ENCODE data around the gene LRRC39.
A peak's percentile ranks its signal among the peaks of the same experiment; 100 is the strongest.
"Not testable (repeated sequence)": the region's sequence is repeated elsewhere in the genome, so short reads cannot be mapped to it uniquely, and the experiment has no call there.

Gene LRRC39

DNA sequence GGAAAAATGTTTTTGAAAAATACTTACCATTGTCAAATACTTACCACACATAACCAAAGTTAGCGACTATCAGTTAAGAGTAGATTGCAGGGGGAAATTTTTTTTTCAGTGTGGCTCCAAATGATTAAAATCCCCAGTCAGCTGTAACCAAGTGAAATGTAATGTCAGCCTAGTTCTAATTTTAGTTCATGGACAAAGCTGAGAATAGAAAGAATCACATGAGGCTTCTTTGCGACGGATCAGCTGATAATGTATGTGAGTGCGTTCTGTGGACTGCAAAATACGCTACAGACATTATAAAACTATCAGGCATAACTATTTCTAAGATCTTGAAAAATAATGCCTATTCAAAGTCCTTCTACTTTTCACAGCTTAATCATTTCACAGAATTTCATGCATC is at the start of gene LRRC39:
TSS of gene LRRC39 (minus strand) at position 166 of the 400 bp plus-strand sequence. CDS start 9,740 bp downstream, outside the sequence.
- DNase-seq = no peak

GRCh38 chr1:100222428-100222827 is 44.4 kb upstream of the LRRC39 start:
- no peak for DNase-seq

- no peak for DNase-seq
These were observed 41.8 kb upstream of the LRRC39 start for GRCh38 chr1:100219883-100220282.

GRCh38 chr1:100219457-100219856 is 41.4 kb upstream of the LRRC39 start:
- DNase-seq = no peak

GRCh38 chr1:100217834-100218233 is 39.8 kb upstream of the LRRC39 start:
- no peak for DNase-seq

- DNase-seq = no peak
These were observed 37.0 kb upstream of the LRRC39 start for GRCh38 chr1:100215101-100215500.

DNA sequence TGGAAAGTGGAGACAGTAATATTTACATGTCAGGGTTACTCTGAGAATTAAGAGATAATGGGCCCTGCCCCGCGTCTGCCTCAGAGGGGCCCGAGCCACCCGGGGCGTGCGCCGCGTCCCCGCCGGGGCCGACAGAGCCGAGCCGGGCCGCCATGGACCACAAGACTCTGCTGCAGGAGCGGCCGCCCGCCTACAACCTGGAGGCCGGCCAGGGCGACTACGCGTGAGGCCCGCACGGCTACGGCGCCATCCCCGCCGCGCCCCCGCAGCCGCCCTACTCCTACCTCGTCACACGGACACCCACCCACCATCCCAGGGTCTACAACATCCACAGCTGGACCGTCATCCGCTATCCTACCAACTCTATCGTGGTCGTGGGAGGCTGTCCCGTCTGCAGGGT is 35.1 kb upstream of the LRRC39 start:
- no peak for DNase-seq

- no peak for DNase-seq
These were observed 28.2 kb upstream of the LRRC39 start for GRCh38 chr1:100206301-100206700.

- DNase-seq = not testable (repeated sequence)
These were observed 27.5 kb upstream of the LRRC39 start for GRCh38 chr1:100205593-100205992.

DNA sequence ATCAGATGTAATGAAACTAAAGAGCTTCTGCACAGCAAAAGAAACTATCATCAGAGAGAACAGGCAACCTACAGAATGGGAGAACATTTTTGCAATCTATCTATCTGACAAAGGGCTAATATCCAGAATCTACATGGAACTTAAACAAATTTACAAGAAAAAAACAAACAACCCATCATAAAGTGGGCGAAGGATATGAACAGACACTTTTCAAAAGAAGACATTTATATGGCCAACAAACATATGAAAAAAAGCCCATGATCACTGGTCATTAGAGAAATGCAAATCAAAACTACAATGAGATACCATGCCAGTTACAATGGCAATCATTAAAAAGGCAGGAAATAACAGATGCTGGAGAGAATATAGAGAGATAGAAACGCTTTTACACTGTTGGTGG is 27.0 kb upstream of the LRRC39 start:
- not testable (repeated sequence) for DNase-seq

DNA sequence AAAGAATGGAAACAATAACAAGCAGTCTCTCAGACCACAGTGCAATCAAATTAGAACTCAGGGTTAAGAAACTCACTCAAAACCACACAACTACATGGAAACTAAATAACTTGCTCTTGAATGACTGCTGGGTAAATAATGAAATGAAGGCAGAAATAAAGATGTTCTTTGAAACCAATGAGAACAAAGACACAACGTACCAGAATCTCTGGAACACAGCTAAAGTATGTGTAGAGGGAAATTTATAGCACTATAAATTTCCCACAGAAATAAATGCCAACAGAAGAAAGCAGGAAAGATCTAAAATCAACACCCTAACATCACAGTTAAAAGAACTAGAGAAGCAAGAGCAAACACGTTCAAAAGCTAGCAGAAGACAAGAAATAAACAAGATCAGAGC is 24.6 kb upstream of the LRRC39 start:
- DNase-seq = not testable (repeated sequence)

GRCh38 chr1:100200060-100200459 is 22.0 kb upstream of the LRRC39 start:
- not testable (repeated sequence) for DNase-seq

DNA sequence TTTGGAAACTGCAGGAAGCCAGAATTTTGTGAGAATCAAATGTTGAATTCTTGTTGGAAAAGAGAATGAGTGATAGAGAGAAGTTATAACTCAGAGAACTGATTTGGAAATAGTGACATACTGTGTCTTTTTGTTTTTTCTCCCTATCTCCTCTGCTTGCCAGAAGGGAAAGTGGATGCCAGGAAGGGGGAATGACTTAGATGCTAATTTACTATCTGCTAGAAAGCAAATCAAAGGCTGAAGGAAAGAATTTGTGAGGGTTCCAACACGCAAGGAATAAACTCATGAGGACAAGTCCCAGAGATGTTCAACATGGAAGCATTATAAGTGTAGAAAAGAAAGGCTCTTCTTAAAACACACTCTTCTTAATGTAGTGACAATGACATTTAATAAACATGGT is 20.5 kb upstream of the LRRC39 start:
- DNase-seq = no peak

DNA sequence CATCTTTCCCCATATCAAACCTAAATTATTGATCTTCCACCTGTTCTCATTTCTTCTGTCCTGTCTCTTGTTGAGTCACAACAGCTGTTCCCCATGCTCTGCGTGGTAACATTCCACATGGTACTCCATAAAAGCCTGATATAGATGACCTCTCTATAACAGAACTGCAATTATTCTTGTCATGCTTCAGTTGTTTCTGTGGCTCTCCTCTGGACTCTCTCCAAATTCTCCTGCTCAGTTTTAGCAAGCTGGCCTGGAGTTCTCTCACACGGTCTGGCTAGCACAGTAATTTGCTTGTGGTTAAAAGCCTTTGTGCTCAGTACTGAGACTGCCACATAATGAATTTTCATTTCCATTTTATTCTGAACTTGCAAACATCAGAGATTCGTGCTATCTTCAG is 10.6 kb upstream of the LRRC39 start:
- DNase-seq = peak; percentile 4

DNA sequence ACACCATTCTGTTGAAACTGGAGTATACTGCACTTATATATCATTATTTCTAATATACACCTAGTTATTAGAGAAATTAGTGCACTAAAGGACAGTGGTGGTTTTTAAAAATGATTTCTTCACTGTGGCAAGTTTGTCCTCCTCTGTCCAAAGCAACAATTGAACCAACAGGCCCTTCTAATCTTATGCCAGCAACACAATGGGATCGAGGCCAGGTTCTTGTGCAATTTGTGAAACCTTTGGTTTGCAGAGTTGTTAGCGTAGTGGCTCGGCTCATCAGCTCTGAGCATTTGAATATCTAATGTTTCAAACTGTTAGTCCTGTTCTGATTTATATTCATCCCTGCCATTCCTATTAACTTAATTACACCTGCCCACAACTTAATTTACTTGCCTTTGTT is 9.9 kb upstream of the LRRC39 start:
- DNase-seq = no peak

GRCh38 chr1:100184536-100184935 is 6.5 kb upstream of the LRRC39 start:
- no peak for DNase-seq

GRCh38 chr1:100183370-100183769 is 5.3 kb upstream of the LRRC39 start:
- no peak for DNase-seq

DNA sequence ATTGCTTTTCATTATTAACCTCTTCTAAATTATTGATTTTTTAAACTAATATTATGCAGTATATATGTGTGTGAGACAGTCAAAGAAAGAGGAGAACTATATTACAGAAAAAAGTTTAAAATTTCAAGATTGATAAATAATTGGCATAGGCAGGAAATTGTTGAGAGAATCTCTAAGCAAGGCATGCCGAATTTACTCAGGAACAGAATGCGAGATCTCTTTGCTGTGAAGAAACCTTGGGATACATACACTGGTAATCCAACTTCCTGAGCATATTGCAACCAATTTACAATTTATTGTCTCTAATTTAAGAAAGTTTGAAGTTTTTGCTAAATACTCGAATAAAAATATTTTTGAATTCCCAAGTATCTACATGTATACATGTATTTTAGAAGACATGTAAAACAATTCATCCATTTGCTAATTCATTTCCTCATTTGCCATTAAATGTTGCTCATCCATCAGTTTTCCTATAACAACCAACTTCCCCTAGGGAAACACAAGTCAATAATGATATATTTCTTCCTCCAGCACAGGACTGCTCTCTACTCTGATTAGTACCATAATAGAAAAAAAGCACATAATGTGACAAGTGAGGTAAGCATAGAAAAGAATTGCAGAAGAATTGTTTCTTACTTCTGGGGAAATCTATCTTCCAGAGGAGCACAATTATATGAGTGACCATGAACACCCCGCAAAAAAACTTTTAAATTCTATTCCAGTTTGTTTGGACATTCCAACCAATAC is 588 bp downstream of the LRRC39 start:
- no peak for DNase-seq

GRCh38 chr1:100168051-100168450 is 10.0 kb downstream of the LRRC39 start:
- DNase-seq = no peak

DNA sequence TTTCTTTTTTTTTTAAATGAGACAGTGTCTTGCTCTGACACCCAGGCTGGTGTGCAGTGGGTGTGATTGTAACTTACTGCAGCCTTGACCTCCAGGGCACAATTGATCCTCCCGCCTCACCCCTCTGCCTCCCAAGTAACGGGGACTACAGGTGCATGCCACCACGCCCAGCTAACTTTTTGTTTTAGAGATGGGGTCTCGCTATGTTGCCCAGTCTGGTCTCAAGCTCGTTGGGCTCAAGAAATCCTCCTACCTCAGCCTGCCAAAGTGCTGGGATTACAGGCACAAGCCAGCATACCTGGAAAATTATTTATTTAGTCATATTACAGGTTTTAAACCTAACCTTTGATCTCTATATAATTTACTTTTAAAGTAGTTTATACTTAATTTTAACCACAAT is 13.4 kb downstream of the LRRC39 start:
- no peak for DNase-seq

- no peak for DNase-seq
These were observed 13.8 kb downstream of the LRRC39 start for GRCh38 chr1:100164216-100164615.

DNA sequence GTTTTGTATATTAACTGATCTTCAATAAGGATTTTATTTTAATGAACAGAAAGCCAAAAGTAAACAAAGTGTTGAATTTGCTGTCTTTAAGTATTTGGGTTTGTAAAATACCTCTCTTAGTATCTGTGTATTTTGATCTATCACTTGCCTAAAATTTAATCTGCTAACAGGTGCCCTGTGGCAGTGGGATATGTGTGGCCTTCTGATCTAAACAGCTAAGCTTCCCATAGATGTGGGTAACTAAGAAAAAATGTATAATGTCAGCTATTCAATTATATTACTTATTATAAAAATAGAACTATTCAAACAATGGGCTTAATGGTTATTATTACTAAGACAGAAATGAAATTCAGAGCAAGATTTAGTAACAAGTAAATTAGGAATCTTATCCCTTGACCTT is 15.2 kb downstream of the LRRC39 start:
- no peak for DNase-seq

DNA sequence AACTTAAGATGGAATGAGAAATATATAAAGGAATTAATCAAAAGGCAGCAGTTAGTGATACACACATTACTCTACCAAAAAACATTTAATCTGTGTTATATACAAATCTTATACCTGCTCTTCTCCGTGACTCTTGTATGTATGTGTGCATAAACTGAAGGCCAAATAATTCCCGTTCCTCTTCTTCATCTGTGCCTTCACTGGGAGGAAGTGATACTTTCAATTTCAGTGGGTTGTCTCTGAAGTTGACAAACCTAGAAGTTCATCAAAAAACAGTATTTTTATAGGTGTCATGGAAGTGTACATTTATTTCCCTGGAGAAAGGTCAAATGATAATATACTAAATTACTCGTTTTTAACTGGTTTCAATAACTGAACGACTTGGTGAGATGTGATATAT is 25.8 kb downstream of the LRRC39 start:
- DNase-seq = no peak

GRCh38 chr1:100151679-100152078 is 26.4 kb downstream of the LRRC39 start:
- DNase-seq = no peak

GRCh38 chr1:100147875-100148274 is 30.2 kb downstream of the LRRC39 start:
- DNase-seq = no peak
